Keratinocyte (primary cell): ENCODE data around the gene SLAMF1. TPM values are rescaled to one million over a fixed set of nuclear protein-coding genes. Genes with fewer than 3 reads are reported as not detected.

Source experiments
- DNase-seq: peaks from one replicate; pipeline ENCODE4 v3.0.0-alpha.2; 2011; ENCODE audit warnings: low read depth, missing footprints, low spot score
- FAIRE-seq: peaks from 2 replicates; lab custom pipeline; 2011; peaks lifted over from hg19 to GRCh38; lab: Jason Lieb, UNC
- H2AFZ ChIP-seq: 2 replicates; pipeline ENCODE4 v1.6.0; 2012; ENCODE audit warnings: low read length, control low read depth, inconsistent platforms; ENCODE audit not compliant: control insufficient read depth
- H3K27ac ChIP-seq: 2 replicates; pipeline ENCODE4 v1.5.1; 2011; ENCODE audit warnings: low read length; ENCODE audit not compliant: control insufficient read depth, insufficient read depth
- H3K27me3 ChIP-seq: 3 replicates; pipeline ENCODE4 v1.6.0; 2011; ENCODE audit warnings: low read length; ENCODE audit not compliant: control insufficient read depth, insufficient read depth; ENCODE audit errors: extremely low read depth
- H3K36me3 ChIP-seq, 2 experiments: 2 replicates in 1 of 2; 3 replicates in 1 of 2; pipeline ENCODE4 v1.5.1; 2011; ENCODE audit warnings: low read length in 2 of 2, mild to moderate bottlenecking in 1 of 2; ENCODE audit not compliant: control insufficient read depth in 2 of 2, insufficient read depth in 2 of 2; ENCODE audit errors: extremely low read depth in 1 of 2
- H3K4me1 ChIP-seq: 3 replicates; pipeline ENCODE4 v1.5.1; 2011; ENCODE audit warnings: low read length; ENCODE audit not compliant: control insufficient read depth, insufficient read depth; ENCODE audit errors: extremely low read depth
- H3K4me2 ChIP-seq: 3 replicates; pipeline ENCODE4 v1.6.0; 2011; ENCODE audit warnings: low read depth, low read length; ENCODE audit not compliant: control insufficient read depth, insufficient read depth; ENCODE audit errors: extremely low read depth
- H3K4me3 ChIP-seq, 3 experiments: fragments of 200-600 bp in 1 of 3; sonication (generic) in 1 of 3; 2 replicates in 2 of 3; 3 replicates in 1 of 3; pipeline ENCODE4 v1.5.1; 2011 to 2016; ENCODE audit warnings: low read length in 3 of 3, mild to moderate bottlenecking in 3 of 3, control low read depth in 2 of 3, inconsistent platforms in 1 of 3, low read depth in 1 of 3, mixed read lengths in 1 of 3, mixed run types in 1 of 3, moderate library complexity in 1 of 3; ENCODE audit not compliant: control insufficient read depth in 2 of 3, insufficient read depth in 2 of 3; ENCODE audit errors: extremely low read depth in 1 of 3
- H3K79me2 ChIP-seq: 2 replicates; pipeline ENCODE4 v1.6.0; 2012; ENCODE audit warnings: low read length; ENCODE audit not compliant: control insufficient read depth, insufficient read depth
- H3K9ac ChIP-seq: 3 replicates; pipeline ENCODE4 v1.6.0; 2011; ENCODE audit warnings: low read length; ENCODE audit not compliant: control insufficient read depth, insufficient read depth; ENCODE audit errors: extremely low read depth
- H3K9me1 ChIP-seq: 3 replicates; pipeline ENCODE4 v1.6.0; 2011; ENCODE audit warnings: low read length; ENCODE audit not compliant: control insufficient read depth, insufficient read depth; ENCODE audit errors: extremely low read depth
- H3K9me3 ChIP-seq: 2 replicates; pipeline ENCODE4 v1.5.1; 2012; ENCODE audit warnings: low read depth, low read length; ENCODE audit not compliant: control insufficient read depth
- H4K20me1 ChIP-seq: 3 replicates; pipeline ENCODE4 v1.6.0; 2011; ENCODE audit warnings: low read length; ENCODE audit not compliant: control insufficient read depth, insufficient read depth; ENCODE audit errors: extremely low read depth
- EZH2 ChIP-seq: IDR thresholded peaks from one replicate; pipeline ENCODE4 v1.6.1; 2012; ENCODE audit warnings: inconsistent platforms, mild to moderate bottlenecking, low read length, moderate library complexity
- dilution Hi-C: fragments of 300-500 bp; cut with MboI; formaldehyde crosslinking; loops from one replicate; pipeline ENCODE4 v1.7.0; 2020; ENCODE audit warnings: low sequenced_read_pairs; ENCODE audit not compliant: extremely low pct_ligation_motif_present
- polyA plus RNA-seq, 5 experiments: library from polyadenylated mRNA; depleted of rRNA in 3 of 5; stranded (reverse) in 3 of 5; stranded (forward) in 1 of 5; unstranded in 1 of 5; fragments of >200 nt; gene quantifications; 1 replicate in 1 of 5; 2 replicates in 3 of 5; 3 replicates in 1 of 5; pipeline versions ENCODE4 v1.2.1 to v1.2.3, GENCODE V29; 2011 to 2012; ENCODE audit warnings: missing spikeins in 2 of 5, low read depth in 1 of 5, low replicate concordance in 1 of 5
- TF ChIP-seq, protein P1 (sequence below), 3 experiments: IDR thresholded peaks in 1 of 3; conservative IDR thresholded peaks in 1 of 3; optimal IDR thresholded peaks in 1 of 3; 2 replicates in 2 of 3; 3 replicates in 1 of 3; pipeline versions ENCODE3 to v1.5.1; 2011; ENCODE audit warnings: low read length in 3 of 3, mild to moderate bottlenecking in 3 of 3, moderate library complexity in 2 of 3, control low read depth in 1 of 3, inconsistent platforms in 1 of 3; ENCODE audit not compliant: insufficient read depth in 2 of 3; ENCODE audit errors: extremely low read depth in 1 of 3

The SLAMF1 gene
- polyA plus RNA-seq, 1 donor (not counting 4 experiments of a cell fraction or from before 2014, with no cell fraction given) = not detected

DNA sequence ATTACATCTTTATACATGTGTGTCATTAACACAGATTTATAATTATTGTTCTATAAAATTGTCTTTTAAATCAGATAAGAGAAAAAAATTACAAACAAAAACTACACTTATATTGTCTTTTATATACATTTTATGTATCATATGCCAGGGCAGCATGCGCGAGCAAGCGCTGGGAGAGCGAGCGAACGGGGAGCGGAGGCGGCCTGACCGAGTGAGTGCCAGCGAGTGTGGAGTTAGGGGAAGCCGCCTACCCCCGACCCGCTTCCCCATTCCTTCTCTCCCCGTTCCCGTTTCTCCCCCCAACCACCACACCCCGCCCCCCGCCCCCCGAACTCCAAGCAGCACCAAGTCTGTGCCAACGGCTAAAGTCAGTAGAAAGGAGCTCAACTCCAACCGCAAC, 23.0 kb upstream of the SLAMF1 start:
- Histone ChIP-seq H3K36me3 (no peaks in the 10 kb centered on the region), H3K9ac (no peak overlapping the region), H3K9me1 (no peaks in the 10 kb centered on the region), H3K9me3 (no peaks in the 10 kb centered on the region), H3K4me2 (no peak overlapping the region), H3K27ac (no peak overlapping the region), H3K27me3 (no peaks in the 10 kb centered on the region), H2AFZ (no peak overlapping the region), H3K4me3 (no peak overlapping the region), H3K79me2 (no peaks in the 10 kb centered on the region), H3K4me1 (no peaks in the 10 kb centered on the region), H4K20me1 (no peaks in the 10 kb centered on the region)
- TF ChIP-seq EZH2 = no peak
- TF ChIP-seq, protein P1, sequence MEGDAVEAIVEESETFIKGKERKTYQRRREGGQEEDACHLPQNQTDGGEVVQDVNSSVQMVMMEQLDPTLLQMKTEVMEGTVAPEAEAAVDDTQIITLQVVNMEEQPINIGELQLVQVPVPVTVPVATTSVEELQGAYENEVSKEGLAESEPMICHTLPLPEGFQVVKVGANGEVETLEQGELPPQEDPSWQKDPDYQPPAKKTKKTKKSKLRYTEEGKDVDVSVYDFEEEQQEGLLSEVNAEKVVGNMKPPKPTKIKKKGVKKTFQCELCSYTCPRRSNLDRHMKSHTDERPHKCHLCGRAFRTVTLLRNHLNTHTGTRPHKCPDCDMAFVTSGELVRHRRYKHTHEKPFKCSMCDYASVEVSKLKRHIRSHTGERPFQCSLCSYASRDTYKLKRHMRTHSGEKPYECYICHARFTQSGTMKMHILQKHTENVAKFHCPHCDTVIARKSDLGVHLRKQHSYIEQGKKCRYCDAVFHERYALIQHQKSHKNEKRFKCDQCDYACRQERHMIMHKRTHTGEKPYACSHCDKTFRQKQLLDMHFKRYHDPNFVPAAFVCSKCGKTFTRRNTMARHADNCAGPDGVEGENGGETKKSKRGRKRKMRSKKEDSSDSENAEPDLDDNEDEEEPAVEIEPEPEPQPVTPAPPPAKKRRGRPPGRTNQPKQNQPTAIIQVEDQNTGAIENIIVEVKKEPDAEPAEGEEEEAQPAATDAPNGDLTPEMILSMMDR (optimal IDR thresholded peaks at IDR 0.05 in 1 of 3, IDR thresholded peaks at IDR 0.05 in 1 of 3, conservative IDR thresholded peaks at IDR 0.05 in 1 of 3; ENCODE audit: extremely low read depth in 1 of 3, insufficient read depth in 2 of 3, low read length in 3 of 3) = no peak
- no peak for DNase-seq
- dilution Hi-C loops = no loop called here
- no peak for FAIRE-seq

DNA sequence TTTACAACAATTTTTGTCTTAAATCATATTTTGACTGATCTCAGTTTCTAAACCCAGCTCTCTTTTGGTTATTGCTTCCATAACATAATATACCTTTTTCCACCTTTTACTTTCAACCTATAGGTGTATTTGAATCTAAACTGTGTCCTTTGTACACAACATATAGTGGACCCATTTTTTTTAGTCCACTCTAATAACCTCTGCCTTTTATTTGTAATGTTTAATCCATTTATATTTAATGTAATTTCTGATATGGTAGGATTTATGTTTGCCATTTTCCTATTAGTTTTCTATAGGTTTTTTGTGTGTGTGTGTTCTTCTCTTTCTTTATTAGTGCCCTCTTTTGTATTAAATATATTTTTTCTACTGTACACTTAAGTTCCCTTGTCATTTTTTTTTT, 22.4 kb upstream of the SLAMF1 start:
- Histone ChIP-seq H3K36me3 (no peaks in the 10 kb centered on the region), H3K9me3 (no peaks in the 10 kb centered on the region), H3K27me3 (no peaks in the 10 kb centered on the region), H3K4me3 (no peak overlapping the region), H3K4me2 (no peak overlapping the region), H3K79me2 (no peaks in the 10 kb centered on the region), H3K4me1 (no peaks in the 10 kb centered on the region), H3K9ac (no peak overlapping the region), H2AFZ (no peak overlapping the region), H3K9me1 (no peaks in the 10 kb centered on the region), H4K20me1 (no peaks in the 10 kb centered on the region), H3K27ac (no peak overlapping the region)
- DNase-seq (no peak), FAIRE-seq (no peak)
- dilution Hi-C loops = no loop called here
- TF ChIP-seq, protein P1 (optimal IDR thresholded peaks at IDR 0.05 in 1 of 3, IDR thresholded peaks at IDR 0.05 in 1 of 3, conservative IDR thresholded peaks at IDR 0.05 in 1 of 3; ENCODE audit: extremely low read depth in 1 of 3, insufficient read depth in 2 of 3, low read length in 3 of 3) = no peak
- no peak for TF ChIP-seq EZH2
